HepG2 (cell line): ENCODE data around the gene PPCDC. TPM values are rescaled to one million over a fixed set of nuclear protein-coding genes. Genes with fewer than 3 reads are reported as not detected.

Experiments
- AKAP8 ChIP-seq: sonication (generic); formaldehyde crosslinking; IDR thresholded peaks from 2 replicates; pipeline ENCODE4 v1.5.1; 2020; ENCODE audit warnings: mild to moderate bottlenecking, missing genetic modification reagents
- ATF1 ChIP-seq: IDR thresholded peaks from 2 replicates; pipeline ENCODE4 v1.6.1; 2016; ENCODE audit warnings: mild to moderate bottlenecking, control low read depth
- GZF1 ChIP-seq: sonication (generic); formaldehyde crosslinking; IDR thresholded peaks from 2 replicates; pipeline ENCODE4 v1.5.1; 2020; ENCODE audit warnings: mild to moderate bottlenecking, missing genetic modification reagents
- HIC2 ChIP-seq: sonication (generic); formaldehyde crosslinking; IDR thresholded peaks from 2 replicates; pipeline ENCODE4 v1.9.0; 2022; ENCODE audit warnings: low read depth, missing genetic modification reagents
- HNF1A ChIP-seq, 2 experiments: sonication (generic) in 1 of 2; formaldehyde crosslinking in 1 of 2; IDR thresholded peaks; 2 replicates each; pipeline versions ENCODE4 v1.4.0 to v1.6.1; 2016 to 2020; ENCODE audit warnings: borderline replicate concordance in 1 of 2, low read depth in 1 of 2, mild to moderate bottlenecking in 1 of 2, missing genetic modification reagents in 1 of 2
- HNRNPH1 ChIP-seq: fragments of 200-400 bp; formaldehyde crosslinking; optimal IDR thresholded peaks from 2 replicates; pipeline ENCODE3; 2017; ENCODE audit warnings: mild to moderate bottlenecking, low read depth, low read length
- IRF9 ChIP-seq: sonication (generic); formaldehyde crosslinking; IDR thresholded peaks from 2 replicates; pipeline ENCODE4 v1.8.0; 2022; ENCODE audit warnings: missing genetic modification reagents, mild to moderate bottlenecking, borderline replicate concordance
- KAT2B ChIP-seq: fragments of 150-350 bp; IDR thresholded peaks from 2 replicates; pipeline ENCODE4 v1.6.1; 2014; ENCODE audit warnings: low read depth, low read length, borderline replicate concordance
- MTF1 ChIP-seq: sonication (generic); formaldehyde crosslinking; IDR thresholded peaks from 2 replicates; pipeline ENCODE4 v1.5.0; 2020; ENCODE audit warnings: missing genetic modification reagents
- RARA ChIP-seq: IDR thresholded peaks from 2 replicates; pipeline ENCODE4 v1.6.1; 2016; ENCODE audit warnings: missing genetic modification reagents, missing compliant biosample characterization
- STAG1 ChIP-seq: sonication (generic); formaldehyde crosslinking; IDR thresholded peaks from 2 replicates; pipeline ENCODE4 v1.4.0; 2020; ENCODE audit warnings: missing genetic modification reagents
- TOPORS ChIP-seq: sonication (generic); formaldehyde crosslinking; IDR thresholded peaks from 2 replicates; pipeline ENCODE4 v1.8.0; 2023; ENCODE audit warnings: mild to moderate bottlenecking, missing genetic modification reagents
- ZNF558 ChIP-seq: sonication (generic); formaldehyde crosslinking; IDR thresholded peaks from 2 replicates; pipeline ENCODE4 v1.9.0; 2022; ENCODE audit warnings: mild to moderate bottlenecking, missing genetic modification reagents, borderline replicate concordance
- ZNF615 ChIP-seq: sonication (generic); formaldehyde crosslinking; IDR thresholded peaks from 2 replicates; pipeline ENCODE4 v1.5.0; 2020; ENCODE audit warnings: mild to moderate bottlenecking, missing genetic modification reagents, borderline replicate concordance
- ZNF687 ChIP-seq: sonication (generic); formaldehyde crosslinking; IDR thresholded peaks from 2 replicates; pipeline ENCODE4 v1.5.1; 2020; ENCODE audit warnings: mild to moderate bottlenecking, missing genetic modification reagents, moderate library complexity
- ZNF776 ChIP-seq: sonication (generic); formaldehyde crosslinking; IDR thresholded peaks from 2 replicates; pipeline ENCODE4 v1.4.0; 2020; ENCODE audit warnings: mild to moderate bottlenecking, missing genetic modification reagents
- ZNF878 ChIP-seq: sonication (generic); formaldehyde crosslinking; IDR thresholded peaks from 2 replicates; pipeline ENCODE4 v1.8.1; 2023; ENCODE audit warnings: mild to moderate bottlenecking, missing genetic modification reagents, moderate library complexity
- polyA plus RNA-seq, 8 experiments: library from polyadenylated mRNA; depleted of rRNA in 3 of 8; stranded (reverse) in 7 of 8; unstranded in 1 of 8; fragments of >200 nt; fragmentation: Illumina TruSeq in 4 of 8; extraction: Trizol in 4 of 8; gene quantifications; 2 replicates each; pipeline versions ENCODE4 v1.2.1 to v1.2.3, GENCODE V29; 2011 to 2016; ENCODE audit warnings: low read depth in 4 of 8, missing spikeins in 1 of 8, mixed read lengths in 1 of 8; ENCODE audit not compliant: insufficient read depth in 1 of 8
- total RNA-seq, 5 experiments: library from RNA; depleted of rRNA; stranded (reverse); fragments of >200 nt; fragmentation: Illumina TruSeq; extraction: Trizol; gene quantifications; 2 replicates each; pipeline ENCODE4 v1.2.3, GENCODE V29; 2016; ENCODE audit warnings: low read depth in 1 of 5

The PPCDC gene
- total and polyA plus RNA-seq, 2 of the 13 experiments (the other 11 are each of a cell fraction or from before 2014, with no cell fraction given) = 12.3 to 12.8 TPM

- TF ChIP-seq HNF1A (IDR thresholded peaks at IDR 0.05; ENCODE audit: low read depth) (no peak), HNF1A (CRISPR knock-in tag; IDR thresholded peaks at IDR 0.05; ENCODE audit: borderline replicate concordance) (peak; percentile 32; the same call in 1 of the 2 replicates), AKAP8 (CRISPR knock-in tag) (peak; percentile 92), TOPORS (CRISPR knock-in tag) (0 out of 2 replicates have a peak, but pooled peaks have one; percentile 65), KAT2B (no peak), ZNF615 (CRISPR knock-in tag) (no peak; the same call in 1 of the 2 replicates), ZNF776 (CRISPR knock-in tag) (no peak), STAG1 (CRISPR knock-in tag) (peak; percentile 99), IRF9 (CRISPR knock-in tag) (peak; percentile 84; the same call in 1 of the 2 replicates), RARA (peak; percentile 96), ATF1 (CRISPR knock-in tag) (no peak), ZNF878 (peak; percentile 67), MTF1 (CRISPR knock-in tag) (no peak), HIC2 (CRISPR knock-in tag) (peak; percentile 99), ZNF687 (CRISPR knock-in tag) (no peak; the same call in 1 of the 2 replicates), HNRNPH1 (no peak), ZNF558 (no peak; the same call in 1 of the 2 replicates), GZF1 (CRISPR knock-in tag) (no peak)
These were observed 19.5 kb downstream of the PPCDC start (continued) for GRCh38 chr15:75042730-75043508.
